ENCODE data around the gene EXOC1. TPM values are rescaled to one million over a fixed set of nuclear protein-coding genes. Genes with fewer than 3 reads are reported as not detected.

EXOC1 gene
- total RNA-seq, 4 donors from 2014 or later = 26.2 to 60.8 (median 43.1) TPM

GRCh38 chr4:55880652-55881280 lies 27.3 kb downstream of the EXOC1 start:
- H3K9me3 ChIP-seq = no peaks in the 10 kb centered on the region
- no peak for TF ChIP-seq POLR2AphosphoS5 (IDR thresholded peaks at IDR 0.05)
- DNase-seq = no peak
- 97 to 100% methylated on average over 1 to 3 of the region's 3 CpGs for WGBS, 2 donors (ENCODE audit: low coverage in 1 of 2)
- peaks cover 0 to 42% (median 18%) of the 10 kb centered on the region in 4 donors for H3K36me3 ChIP-seq
- H3K4me3 ChIP-seq = no peak overlapping the region
- no peaks in the 10 kb centered on the region for H3K27me3 ChIP-seq
- no peak overlapping the region for H3K27ac ChIP-seq
- no peaks in the 10 kb centered on the region for H3K4me1 ChIP-seq
- in situ Hi-C loops (cut with MboI; ENCODE audit: low pct_ligation_motif_present in 1 of 4, low pct_unique_long_range_greater_than_20kb in 1 of 4, low sequenced_read_pairs in 3 of 4) = no loop called here
- intact Hi-C loops (cut with DNase I; ENCODE audit: low total_unique reads) = no loop called here

DNA sequence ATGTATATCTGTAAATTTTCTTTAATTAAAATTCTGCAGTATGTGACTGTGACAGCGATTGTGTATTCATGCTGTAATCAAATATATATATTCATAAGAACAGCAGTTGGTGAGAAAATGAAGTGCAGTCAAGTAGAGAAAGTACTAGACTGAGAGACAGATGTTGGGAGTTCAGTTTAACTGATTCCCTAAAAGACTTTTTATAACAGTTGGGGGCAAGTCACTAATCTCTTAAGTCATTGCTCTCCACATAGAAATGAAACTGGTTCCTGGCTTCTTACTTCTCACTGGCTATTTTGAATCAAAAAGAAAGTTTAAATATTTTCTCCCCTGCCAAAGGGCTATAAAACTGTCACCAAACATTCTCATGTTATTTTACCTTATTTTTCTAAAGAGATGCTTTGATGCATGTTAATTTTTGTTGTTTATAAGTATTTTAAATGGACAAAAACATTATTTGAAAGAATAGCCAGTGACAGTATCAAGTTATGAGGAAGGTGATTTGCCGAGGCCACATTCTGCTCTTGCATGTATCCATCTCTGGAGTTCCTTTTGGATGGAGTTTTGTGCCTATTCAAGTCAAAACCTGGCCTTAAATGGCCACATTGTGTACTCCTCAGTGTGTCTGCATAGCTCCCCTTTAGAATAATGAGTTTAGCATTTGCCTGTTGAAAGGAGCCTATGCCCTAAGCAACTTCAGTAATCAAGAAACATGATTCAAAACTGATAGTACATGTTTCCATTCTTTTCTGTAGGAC lies 30.8 kb downstream of the EXOC1 start:
- no peaks in the 10 kb centered on the region for H3K27me3 ChIP-seq
- in situ Hi-C loops (cut with MboI; ENCODE audit: low pct_ligation_motif_present in 1 of 4, low pct_unique_long_range_greater_than_20kb in 1 of 4, low sequenced_read_pairs in 3 of 4) = no loop called here
- 80 to 92% methylated on average over 2 of the region's 2 CpGs for WGBS, 2 donors (ENCODE audit: low coverage in 1 of 2)
- peaks cover 0 to 23% (median 10%) of the 10 kb centered on the region in 4 donors for H3K36me3 ChIP-seq
- H3K9me3 ChIP-seq = no peaks in the 10 kb centered on the region
- H3K4me1 ChIP-seq = no peaks in the 10 kb centered on the region
- intact Hi-C loops (cut with DNase I; ENCODE audit: low total_unique reads) = no loop called here
- TF ChIP-seq POLR2A (IDR thresholded peaks at IDR 0.05) (no peak), POLR2AphosphoS5 (IDR thresholded peaks at IDR 0.05) (no peak), EP300 (IDR thresholded peaks at IDR 0.05; ENCODE audit: low read depth) (no peak)
- TF ChIP-seq, protein P1, sequence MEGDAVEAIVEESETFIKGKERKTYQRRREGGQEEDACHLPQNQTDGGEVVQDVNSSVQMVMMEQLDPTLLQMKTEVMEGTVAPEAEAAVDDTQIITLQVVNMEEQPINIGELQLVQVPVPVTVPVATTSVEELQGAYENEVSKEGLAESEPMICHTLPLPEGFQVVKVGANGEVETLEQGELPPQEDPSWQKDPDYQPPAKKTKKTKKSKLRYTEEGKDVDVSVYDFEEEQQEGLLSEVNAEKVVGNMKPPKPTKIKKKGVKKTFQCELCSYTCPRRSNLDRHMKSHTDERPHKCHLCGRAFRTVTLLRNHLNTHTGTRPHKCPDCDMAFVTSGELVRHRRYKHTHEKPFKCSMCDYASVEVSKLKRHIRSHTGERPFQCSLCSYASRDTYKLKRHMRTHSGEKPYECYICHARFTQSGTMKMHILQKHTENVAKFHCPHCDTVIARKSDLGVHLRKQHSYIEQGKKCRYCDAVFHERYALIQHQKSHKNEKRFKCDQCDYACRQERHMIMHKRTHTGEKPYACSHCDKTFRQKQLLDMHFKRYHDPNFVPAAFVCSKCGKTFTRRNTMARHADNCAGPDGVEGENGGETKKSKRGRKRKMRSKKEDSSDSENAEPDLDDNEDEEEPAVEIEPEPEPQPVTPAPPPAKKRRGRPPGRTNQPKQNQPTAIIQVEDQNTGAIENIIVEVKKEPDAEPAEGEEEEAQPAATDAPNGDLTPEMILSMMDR (IDR thresholded peaks at IDR 0.05) = no peak
- no peak overlapping the region for H3K27ac ChIP-seq
- no peak for DNase-seq
- H3K4me3 ChIP-seq = no peak overlapping the region

DNA sequence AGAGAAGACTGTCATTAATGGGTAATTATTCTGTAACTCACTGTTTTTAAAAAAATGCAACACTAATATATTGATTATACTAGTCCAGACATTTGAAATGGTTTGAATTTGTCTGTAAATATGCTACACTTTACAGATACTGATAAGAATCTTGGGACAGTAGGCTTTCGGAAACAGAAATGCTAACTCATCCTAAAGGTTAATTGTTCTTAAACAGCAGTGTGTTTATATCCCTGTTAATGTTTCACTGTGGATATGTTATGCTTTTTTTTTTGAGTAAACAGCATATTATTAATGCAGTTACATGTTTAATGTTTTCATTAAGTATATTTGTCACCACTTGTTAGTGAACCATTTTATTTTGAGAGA lies 31.4 kb downstream of the EXOC1 start:
- WGBS, 2 donors (ENCODE audit: low coverage in 1 of 2) = 85 to 86% methylated on average over 1 of the region's 1 CpG
- Histone ChIP-seq H3K27ac (no peak overlapping the region), H3K9me3 (no peaks in the 10 kb centered on the region), H3K27me3 (no peaks in the 10 kb centered on the region), H3K36me3 (peaks cover 0 to 28% (median 9%) of the 10 kb centered on the region in 4 donors), H3K4me1 (no peaks in the 10 kb centered on the region), H3K4me3 (no peak overlapping the region)
- intact Hi-C loops (cut with DNase I; ENCODE audit: low total_unique reads) (no loop called here), in situ Hi-C loops (cut with MboI; ENCODE audit: low pct_ligation_motif_present in 1 of 4, low pct_unique_long_range_greater_than_20kb in 1 of 4, low sequenced_read_pairs in 3 of 4) (no loop called here)
- TF ChIP-seq, protein P1 (IDR thresholded peaks at IDR 0.05) = no peak
- TF ChIP-seq EP300 (IDR thresholded peaks at IDR 0.05; ENCODE audit: low read depth) (no peak), POLR2AphosphoS5 (IDR thresholded peaks at IDR 0.05) (no peak), POLR2A (IDR thresholded peaks at IDR 0.05) (no peak)
- no peak for DNase-seq

- H3K4me1 ChIP-seq = no peaks in the 10 kb centered on the region
- H3K27ac ChIP-seq = no peak overlapping the region
- intact Hi-C loops (cut with DNase I; ENCODE audit: low total_unique reads) = no loop called here
- peaks cover 0 to 34% (median 4%) of the 10 kb centered on the region in 4 donors for H3K36me3 ChIP-seq
- H3K27me3 ChIP-seq = no peaks in the 10 kb centered on the region
- DNase-seq = no peak
- no peak overlapping the region for H3K4me3 ChIP-seq
- in situ Hi-C loops (cut with MboI; ENCODE audit: low pct_ligation_motif_present in 1 of 4, low pct_unique_long_range_greater_than_20kb in 1 of 4, low sequenced_read_pairs in 3 of 4) = no loop called here
- no peak for TF ChIP-seq EP300 (IDR thresholded peaks at IDR 0.05; ENCODE audit: low read depth)
- TF ChIP-seq POLR2AphosphoS5 (IDR thresholded peaks at IDR 0.05) = no peak
- no peak for TF ChIP-seq POLR2A (IDR thresholded peaks at IDR 0.05)
- TF ChIP-seq, protein P1 (IDR thresholded peaks at IDR 0.05) = no peak
- H3K9me3 ChIP-seq = no peaks in the 10 kb centered on the region
- WGBS, 2 donors (ENCODE audit: low coverage in 1 of 2) = 83 to 86% methylated on average over 1 of the region's 1 CpG
Observed at GRCh38 chr4:55887594-55887993, 34.1 kb downstream of the EXOC1 start.

Measured in transverse colon (tissue), 4 donors.